WERI-Rb-1 (cell line): ENCODE data around the gene APAF1.
A peak's percentile ranks its signal among the peaks of the same experiment; 100 is the strongest.

ENCODE experiments used
- DNase-seq: peaks from one replicate; pipeline ENCODE4 v3.0.0-alpha.2; 2020
- H3K27ac ChIP-seq: fragments of 250-450 bp; sonication (Bioruptor Pico); 2 replicates; pipeline ENCODE4 v1.5.1; 2020; ENCODE audit warnings: mild to moderate bottlenecking, moderate library complexity
- H3K27me3 ChIP-seq: fragments of 250-450 bp; sonication (Bioruptor Pico); 2 replicates; pipeline ENCODE4 v1.5.1; 2021; ENCODE audit warnings: mild to moderate bottlenecking, low read depth, moderate library complexity; ENCODE audit not compliant: insufficient read depth, severe bottlenecking
- H3K36me3 ChIP-seq: fragments of 250-450 bp; sonication (Bioruptor Pico); 2 replicates; pipeline ENCODE4 v1.5.1; 2020; ENCODE audit warnings: mild to moderate bottlenecking, moderate library complexity
- H3K4me3 ChIP-seq: 2 replicates; pipeline ENCODE4 v1.5.1; 2011; ENCODE audit warnings: low read depth, mild to moderate bottlenecking, control low read depth, low read length
- H3K9me3 ChIP-seq: fragments of 250-450 bp; sonication (Bioruptor Pico); 2 replicates; pipeline ENCODE4 v1.5.1; 2021; ENCODE audit warnings: mild to moderate bottlenecking, moderate library complexity; ENCODE audit not compliant: severe bottlenecking
- CTCF ChIP-seq: IDR thresholded peaks from 2 replicates; pipeline ENCODE4 v1.5.1; 2011; ENCODE audit warnings: low read depth, mild to moderate bottlenecking, control low read depth, inconsistent platforms, low read length

APAF1 gene

DNA sequence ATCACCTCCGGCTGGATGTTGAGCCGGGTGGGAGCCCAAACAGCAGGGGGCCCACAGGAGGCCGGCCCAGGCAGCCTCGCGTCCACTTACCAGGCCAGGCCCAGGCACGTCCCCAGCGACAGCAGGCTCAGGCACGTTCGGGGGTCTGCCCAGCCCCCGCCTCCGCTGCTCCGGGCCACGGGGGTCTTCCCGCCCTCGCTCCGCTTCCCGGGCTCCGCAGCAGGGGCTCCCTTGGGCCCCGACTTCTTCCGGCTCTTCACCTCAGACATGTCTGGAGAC, 718 bp upstream of the APAF1 start:
- Histone ChIP-seq H3K36me3 (peaks cover 24% of the 10 kb centered on the region), H3K27me3 (no peaks in the 10 kb centered on the region), H3K27ac (peak overlapping the region; percentile 96), H3K9me3 (no peaks in the 10 kb centered on the region), H3K4me3 (peak overlapping the region; percentile 89)
- TF ChIP-seq CTCF = no peak; the same call in 1 of the 2 replicates
- DNase-seq = peak; percentile 80

- Histone ChIP-seq H3K36me3 (peaks cover 34% of the 10 kb centered on the region), H3K27ac (peak overlapping the region; percentile 96), H3K4me3 (peak overlapping the region; percentile 89), H3K27me3 (no peaks in the 10 kb centered on the region), H3K9me3 (no peaks in the 10 kb centered on the region)
- TF ChIP-seq CTCF = no peak
- peak; percentile 27 for DNase-seq
Observed at GRCh38 chr12:98645572-98646067, 530 bp downstream of the APAF1 start.

GRCh38 chr12:98646294-98647090, 1.4 kb downstream of the APAF1 start:
- Histone ChIP-seq H3K27ac (no peak overlapping the region), H3K9me3 (no peaks in the 10 kb centered on the region), H3K36me3 (peaks cover 38% of the 10 kb centered on the region), H3K27me3 (no peaks in the 10 kb centered on the region), H3K4me3 (peak overlapping the region; percentile 89)
- no peak for DNase-seq
- TF ChIP-seq CTCF = no peak

DNA sequence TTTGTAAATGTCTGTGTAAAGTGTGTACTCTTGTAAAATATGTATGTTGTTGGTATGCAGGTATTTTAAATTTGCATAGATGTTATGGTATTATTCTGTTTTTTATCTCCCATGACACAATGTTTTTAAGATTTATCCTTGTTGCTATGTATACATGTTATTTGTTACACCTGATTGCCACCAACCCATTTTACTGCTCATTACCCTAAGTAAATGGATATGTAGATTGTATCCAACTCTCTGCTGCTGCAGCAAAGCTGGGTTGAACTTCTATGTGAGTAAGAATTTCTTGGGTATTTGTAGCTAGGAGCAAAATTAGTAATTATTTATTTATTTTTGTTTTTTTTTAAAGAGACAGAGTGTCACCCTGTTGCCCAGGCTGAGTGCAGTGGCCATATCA, 6.2 kb downstream of the APAF1 start:
- Histone ChIP-seq H3K27me3 (no peaks in the 10 kb centered on the region), H3K27ac (no peak overlapping the region), H3K4me3 (no peak overlapping the region), H3K36me3 (peaks cover 40% of the 10 kb centered on the region), H3K9me3 (no peaks in the 10 kb centered on the region)
- no peak for DNase-seq
- TF ChIP-seq CTCF = no peak

DNA sequence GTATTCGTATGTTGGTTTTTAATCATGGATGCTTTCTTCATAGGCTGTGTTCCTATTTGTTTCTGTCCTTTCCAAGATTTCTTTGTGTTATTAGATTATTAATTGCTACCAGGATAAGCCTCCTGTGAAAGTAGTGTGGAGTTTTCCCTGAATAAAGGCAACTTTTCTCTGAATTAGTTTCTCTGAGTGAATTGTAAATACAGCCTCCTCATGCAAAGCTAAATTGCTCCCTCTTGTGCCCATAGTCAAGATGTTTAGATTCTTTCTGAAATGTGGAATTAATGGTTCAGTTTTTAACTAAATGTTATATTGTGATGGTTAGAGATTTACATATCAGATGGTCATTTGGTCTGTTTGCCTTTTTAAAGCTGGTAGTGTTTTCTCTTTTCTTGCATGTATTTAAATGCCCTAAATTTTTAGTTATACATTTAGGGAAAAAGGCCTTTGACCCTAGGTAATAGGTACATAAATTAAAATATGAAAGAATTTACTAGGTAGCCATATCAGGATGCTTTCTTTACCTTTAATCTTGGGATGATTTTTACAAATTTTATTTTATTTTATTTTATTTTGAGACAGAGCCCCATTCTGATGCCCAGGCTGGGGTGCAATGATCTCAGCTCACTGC, 8.9 kb downstream of the APAF1 start:
- H3K4me3 ChIP-seq = no peak overlapping the region
- no peak for DNase-seq
- peaks cover 50% of the 10 kb centered on the region for H3K36me3 ChIP-seq
- no peaks in the 10 kb centered on the region for H3K27me3 ChIP-seq
- H3K9me3 ChIP-seq = no peaks in the 10 kb centered on the region
- TF ChIP-seq CTCF = 0 out of 2 replicates have a peak, but pooled peaks have one; percentile 8
- H3K27ac ChIP-seq = no peak overlapping the region
